GM12878 (cell line): ENCODE data around the gene NPDC1. TPM values are rescaled to one million over a fixed set of nuclear protein-coding genes. Genes with fewer than 3 reads are reported as not detected.
A peak's percentile ranks its signal among the peaks of the same experiment; 100 is the strongest.

Experiments used
- ASH2L ChIP-seq: fragments of 300-600, 200-600 bp; sonication (generic); IDR thresholded peaks from 2 replicates; pipeline ENCODE4 v1.6.1; 2017; ENCODE audit warnings: low read depth, mild to moderate bottlenecking, borderline replicate concordance
- BCL11A ChIP-seq: IDR thresholded peaks from 2 replicates; pipeline ENCODE4 v1.6.1; 2011; ENCODE audit warnings: low read depth, low read length
- BRCA1 ChIP-seq: IDR thresholded peaks from 2 replicates; pipeline ENCODE4 v1.6.1; 2011; ENCODE audit warnings: low read depth, low read length, improper control_type of control experiment
- CEBPB ChIP-seq, 2 experiments: fragments of 150-350 bp in 1 of 2; IDR thresholded peaks; 2 replicates each; pipeline ENCODE4 v1.6.1; 2012 to 2014; ENCODE audit warnings: low read depth in 2 of 2, low read length in 2 of 2, borderline replicate concordance in 1 of 2, inconsistent platforms in 1 of 2
- CEBPZ ChIP-seq: fragments of 150-350 bp; IDR thresholded peaks from 2 replicates; pipeline ENCODE4 v1.6.1; 2016; ENCODE audit warnings: low read depth, low read length
- CREM ChIP-seq: IDR thresholded peaks from 2 replicates; pipeline ENCODE4 v1.6.1; 2014; ENCODE audit warnings: antibody characterized with exemption, low read depth
- FOS ChIP-seq: IDR thresholded peaks from 3 replicates; pipeline ENCODE4 v1.6.1; 2011; ENCODE audit warnings: borderline replicate concordance; ENCODE audit not compliant: insufficient read length; ENCODE audit errors: extremely low read depth
- GATAD2B ChIP-seq: fragments of 450-650 bp; conservative IDR thresholded peaks from 2 replicates; pipeline ENCODE4 v1.6.1; 2017; ENCODE audit warnings: low read depth, mild to moderate bottlenecking, moderate library complexity
- KDM1A ChIP-seq: fragments of 200-600 bp; sonication (generic); IDR thresholded peaks from 2 replicates; pipeline ENCODE4 v1.6.1; 2016; ENCODE audit warnings: borderline replicate concordance
- MTA2 ChIP-seq: fragments of 450-650 bp; IDR thresholded peaks from 2 replicates; pipeline ENCODE4 v1.6.1; 2016; ENCODE audit warnings: low read depth, mild to moderate bottlenecking, moderate library complexity
- NBN ChIP-seq: fragments of 450-650 bp; IDR thresholded peaks from 2 replicates; pipeline ENCODE4 v1.6.1; 2016
- NFYB ChIP-seq: IDR thresholded peaks from 2 replicates; pipeline ENCODE4 v1.6.1; 2011; ENCODE audit warnings: low read depth, mild to moderate bottlenecking, low read length, improper control_type of control experiment, moderate library complexity; ENCODE audit not compliant: insufficient read depth
- NR2C2 ChIP-seq: IDR thresholded peaks from 2 replicates; pipeline ENCODE4 v1.6.1; 2011; ENCODE audit warnings: borderline replicate concordance, low read depth; ENCODE audit not compliant: control insufficient read depth, insufficient read length
- RAD51 ChIP-seq: fragments of 450-650 bp; IDR thresholded peaks from 2 replicates; pipeline ENCODE4 v1.6.1; 2016; ENCODE audit warnings: moderate library complexity, mild to moderate bottlenecking, inconsistent platforms
- RUNX3 ChIP-seq: IDR thresholded peaks from 2 replicates; pipeline ENCODE4 v1.6.1; 2012; ENCODE audit warnings: low read length, inconsistent platforms
- SMAD5 ChIP-seq: IDR thresholded peaks from 2 replicates; pipeline ENCODE4 v1.6.1; 2016; ENCODE audit warnings: antibody characterized with exemption, low read depth
- SMC3 ChIP-seq: IDR thresholded peaks from 2 replicates; pipeline ENCODE4 v1.6.1; 2011; ENCODE audit warnings: low read length, improper control_type of control experiment, borderline replicate concordance
- SP1 ChIP-seq: IDR thresholded peaks from one replicate; pipeline ENCODE4 v1.6.1; 2011; ENCODE audit warnings: low read depth, low read length
- SREBF2 ChIP-seq: IDR thresholded peaks from 2 replicates; pipeline ENCODE4 v1.6.1; 2012; ENCODE audit warnings: mild to moderate bottlenecking, low read length
- SRF ChIP-seq, 2 experiments: IDR thresholded peaks; 2 replicates each; pipeline ENCODE4 v1.6.1; 2011; ENCODE audit warnings: low read depth in 2 of 2, low read length in 2 of 2, mild to moderate bottlenecking in 1 of 2, moderate library complexity in 1 of 2
- TCF12 ChIP-seq: IDR thresholded peaks from 2 replicates; pipeline ENCODE4 v1.6.1; 2011; ENCODE audit warnings: low read depth, mild to moderate bottlenecking, low read length
- polyA plus RNA-seq, 11 experiments: library from polyadenylated mRNA; depleted of rRNA in 4 of 11; unstranded in 6 of 11; stranded (reverse) in 5 of 11; fragments of >200 nt; fragmentation: Nextera tagmentation in 4 of 11; fragmentation: Illumina TruSeq in 1 of 11; extraction: Ambion mirVana in 4 of 11; extraction: Trizol in 1 of 11; gene quantifications; 1 replicate in 1 of 11; 2 replicates in 10 of 11; pipeline versions ENCODE4 v1.2.1 to v1.2.3, GENCODE V29; 2011 to 2016; ENCODE audit warnings: inconsistent platforms in 2 of 11, missing spikeins in 2 of 11, low read depth in 1 of 11
- total RNA-seq, 4 experiments: library from RNA; depleted of rRNA in 3 of 4; stranded (reverse); fragments of >200 nt in 3 of 4; fragmentation: Illumina TruSeq in 1 of 4; extraction: Trizol in 1 of 4; gene quantifications; 2 replicates each; pipeline versions ENCODE4 v1.2.1 to v1.2.3, GENCODE V29; 2013 to 2021
- TF ChIP-seq, protein P1 (sequence below): fragments of 450-650 bp; IDR thresholded peaks from 2 replicates; pipeline ENCODE4 v1.6.1; 2014; ENCODE audit warnings: mild to moderate bottlenecking
- TF ChIP-seq, protein P2 (sequence below): IDR thresholded peaks from 2 replicates; pipeline ENCODE4 v1.6.1; 2011; ENCODE audit warnings: mild to moderate bottlenecking, low read depth, low read length, moderate library complexity; ENCODE audit not compliant: insufficient replicate concordance
- TF ChIP-seq, protein P3 (sequence below): IDR thresholded peaks from 2 replicates; pipeline ENCODE4 v1.6.1; 2012; ENCODE audit warnings: low read depth, low read length, improper control_type of control experiment

The NPDC1 gene
- total and polyA plus RNA-seq, 10 of the 15 experiments (the other 5 are each of a cell fraction or from before 2014, with no cell fraction given), result 0.04 to 1.7 (median 0.77) TPM; not detected in 2

DNA sequence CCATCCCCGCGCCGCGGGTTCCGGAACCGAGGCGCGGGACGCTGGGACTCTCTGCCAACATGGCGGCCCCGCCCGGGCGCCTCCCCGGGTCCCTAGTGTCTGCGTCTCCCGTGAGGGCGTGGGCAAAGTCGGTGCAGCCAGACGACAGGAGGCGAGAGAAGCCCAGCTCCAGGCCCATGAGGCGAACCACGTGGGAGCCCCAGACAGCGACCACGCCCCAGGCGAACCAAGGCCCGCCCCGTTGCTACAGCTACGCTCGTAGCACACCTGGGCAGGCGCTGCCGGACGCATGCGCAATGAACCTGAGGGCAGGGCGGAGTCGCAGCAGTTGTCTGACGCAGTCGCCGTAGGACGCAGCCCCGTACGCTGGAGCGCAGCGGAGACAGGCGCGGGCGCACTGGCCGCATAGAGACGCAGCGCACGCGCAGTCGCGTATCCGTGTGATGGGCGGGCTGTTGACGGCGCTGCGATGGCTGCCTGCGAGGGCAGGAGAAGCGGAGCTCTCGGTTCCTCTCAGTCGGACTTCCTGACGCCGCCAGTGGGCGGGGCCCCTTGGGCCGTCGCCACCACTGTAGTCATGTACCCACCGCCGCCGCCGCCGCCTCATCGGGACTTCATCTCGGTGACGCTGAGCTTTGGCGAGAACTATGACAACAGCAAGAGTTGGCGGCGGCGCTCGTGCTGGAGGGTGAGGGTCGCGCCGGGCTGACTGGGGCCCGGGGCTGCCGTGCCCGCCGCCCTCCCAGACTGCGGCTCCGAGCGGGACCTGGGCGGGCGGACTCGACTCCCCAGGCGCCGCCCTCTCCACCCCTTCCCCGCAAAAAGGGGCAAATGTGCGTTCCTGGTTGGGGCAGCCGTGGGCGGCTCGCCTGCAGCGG lies 40.8 kb upstream of the NPDC1 start, which contains the start of gene MAN1B1 (continued):
- TF ChIP-seq RAD51 (peak; percentile 89), SRF (IDR thresholded peaks at IDR 0.05; ENCODE audit: low read depth in 2 of 2, low read length in 2 of 2) (no peak), CEBPB (IDR thresholded peaks at IDR 0.05; ENCODE audit: borderline replicate concordance in 1 of 2, low read depth in 2 of 2, low read length in 2 of 2) (no peak), FOS (no peak), SP1 (peak; percentile 47), BRCA1 (no peak), NFYB (0 out of 2 replicates have a peak, but pooled peaks have one; percentile 23), CEBPZ (no peak), NBN (no peak; the same call in 1 of the 2 replicates), TCF12 (no peak; the same call in 1 of the 2 replicates), NR2C2 (no peak), ASH2L (no peak), KDM1A (no peak), CREM (no peak; the same call in none of the 2 replicates), RUNX3 (0 out of 2 replicates have a peak, but pooled peaks have one; percentile 7), SREBF2 (no peak), SMC3 (no peak), SMAD5 (peak; percentile 78), MTA2 (no peak), BCL11A (no peak), GATAD2B (peak; percentile 87)
- TF ChIP-seq, protein P1, sequence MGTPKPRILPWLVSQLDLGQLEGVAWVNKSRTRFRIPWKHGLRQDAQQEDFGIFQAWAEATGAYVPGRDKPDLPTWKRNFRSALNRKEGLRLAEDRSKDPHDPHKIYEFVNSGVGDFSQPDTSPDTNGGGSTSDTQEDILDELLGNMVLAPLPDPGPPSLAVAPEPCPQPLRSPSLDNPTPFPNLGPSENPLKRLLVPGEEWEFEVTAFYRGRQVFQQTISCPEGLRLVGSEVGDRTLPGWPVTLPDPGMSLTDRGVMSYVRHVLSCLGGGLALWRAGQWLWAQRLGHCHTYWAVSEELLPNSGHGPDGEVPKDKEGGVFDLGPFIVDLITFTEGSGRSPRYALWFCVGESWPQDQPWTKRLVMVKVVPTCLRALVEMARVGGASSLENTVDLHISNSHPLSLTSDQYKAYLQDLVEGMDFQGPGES, result no peak
- TF ChIP-seq, protein P2, sequence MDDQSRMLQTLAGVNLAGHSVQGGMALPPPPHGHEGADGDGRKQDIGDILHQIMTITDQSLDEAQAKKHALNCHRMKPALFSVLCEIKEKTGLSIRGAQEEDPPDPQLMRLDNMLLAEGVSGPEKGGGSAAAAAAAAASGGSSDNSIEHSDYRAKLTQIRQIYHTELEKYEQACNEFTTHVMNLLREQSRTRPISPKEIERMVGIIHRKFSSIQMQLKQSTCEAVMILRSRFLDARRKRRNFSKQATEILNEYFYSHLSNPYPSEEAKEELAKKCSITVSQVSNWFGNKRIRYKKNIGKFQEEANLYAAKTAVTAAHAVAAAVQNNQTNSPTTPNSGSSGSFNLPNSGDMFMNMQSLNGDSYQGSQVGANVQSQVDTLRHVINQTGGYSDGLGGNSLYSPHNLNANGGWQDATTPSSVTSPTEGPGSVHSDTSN, result peak; percentile 83
- TF ChIP-seq, protein P3, sequence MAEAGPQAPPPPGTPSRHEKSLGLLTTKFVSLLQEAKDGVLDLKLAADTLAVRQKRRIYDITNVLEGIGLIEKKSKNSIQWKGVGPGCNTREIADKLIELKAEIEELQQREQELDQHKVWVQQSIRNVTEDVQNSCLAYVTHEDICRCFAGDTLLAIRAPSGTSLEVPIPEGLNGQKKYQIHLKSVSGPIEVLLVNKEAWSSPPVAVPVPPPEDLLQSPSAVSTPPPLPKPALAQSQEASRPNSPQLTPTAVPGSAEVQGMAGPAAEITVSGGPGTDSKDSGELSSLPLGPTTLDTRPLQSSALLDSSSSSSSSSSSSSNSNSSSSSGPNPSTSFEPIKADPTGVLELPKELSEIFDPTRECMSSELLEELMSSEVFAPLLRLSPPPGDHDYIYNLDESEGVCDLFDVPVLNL, result no peak
